Keratinocyte (primary cell): Measurements from ENCODE around the gene GNAT2. TPM values are rescaled to one million over a fixed set of nuclear protein-coding genes. Genes with fewer than 3 reads are reported as not detected.

Experiments
- DNase-seq: peaks from one replicate; pipeline ENCODE4 v3.0.0-alpha.2; 2011; ENCODE audit warnings: low read depth, missing footprints, low spot score
- FAIRE-seq: peaks from 2 replicates; lab custom pipeline; 2011; peaks lifted over from hg19 to GRCh38; lab: Jason Lieb, UNC
- H2AFZ ChIP-seq: 2 replicates; pipeline ENCODE4 v1.6.0; 2012; ENCODE audit warnings: low read length, control low read depth, inconsistent platforms; ENCODE audit not compliant: control insufficient read depth
- H3K27ac ChIP-seq: 2 replicates; pipeline ENCODE4 v1.5.1; 2011; ENCODE audit warnings: low read length; ENCODE audit not compliant: control insufficient read depth, insufficient read depth
- H3K27me3 ChIP-seq: 3 replicates; pipeline ENCODE4 v1.6.0; 2011; ENCODE audit warnings: low read length; ENCODE audit not compliant: control insufficient read depth, insufficient read depth; ENCODE audit errors: extremely low read depth
- H3K36me3 ChIP-seq, 2 experiments: 2 replicates in 1 of 2; 3 replicates in 1 of 2; pipeline ENCODE4 v1.5.1; 2011; ENCODE audit warnings: low read length in 2 of 2, mild to moderate bottlenecking in 1 of 2; ENCODE audit not compliant: control insufficient read depth in 2 of 2, insufficient read depth in 2 of 2; ENCODE audit errors: extremely low read depth in 1 of 2
- H3K4me1 ChIP-seq: 3 replicates; pipeline ENCODE4 v1.5.1; 2011; ENCODE audit warnings: low read length; ENCODE audit not compliant: control insufficient read depth, insufficient read depth; ENCODE audit errors: extremely low read depth
- H3K4me2 ChIP-seq: 3 replicates; pipeline ENCODE4 v1.6.0; 2011; ENCODE audit warnings: low read depth, low read length; ENCODE audit not compliant: control insufficient read depth, insufficient read depth; ENCODE audit errors: extremely low read depth
- H3K4me3 ChIP-seq, 3 experiments: fragments of 200-600 bp in 1 of 3; sonication (generic) in 1 of 3; 2 replicates in 2 of 3; 3 replicates in 1 of 3; pipeline ENCODE4 v1.5.1; 2011 to 2016; ENCODE audit warnings: low read length in 3 of 3, mild to moderate bottlenecking in 3 of 3, control low read depth in 2 of 3, inconsistent platforms in 1 of 3, low read depth in 1 of 3, mixed read lengths in 1 of 3, mixed run types in 1 of 3, moderate library complexity in 1 of 3; ENCODE audit not compliant: control insufficient read depth in 2 of 3, insufficient read depth in 2 of 3; ENCODE audit errors: extremely low read depth in 1 of 3
- H3K79me2 ChIP-seq: 2 replicates; pipeline ENCODE4 v1.6.0; 2012; ENCODE audit warnings: low read length; ENCODE audit not compliant: control insufficient read depth, insufficient read depth
- H3K9ac ChIP-seq: 3 replicates; pipeline ENCODE4 v1.6.0; 2011; ENCODE audit warnings: low read length; ENCODE audit not compliant: control insufficient read depth, insufficient read depth; ENCODE audit errors: extremely low read depth
- H3K9me1 ChIP-seq: 3 replicates; pipeline ENCODE4 v1.6.0; 2011; ENCODE audit warnings: low read length; ENCODE audit not compliant: control insufficient read depth, insufficient read depth; ENCODE audit errors: extremely low read depth
- H3K9me3 ChIP-seq: 2 replicates; pipeline ENCODE4 v1.5.1; 2012; ENCODE audit warnings: low read depth, low read length; ENCODE audit not compliant: control insufficient read depth
- H4K20me1 ChIP-seq: 3 replicates; pipeline ENCODE4 v1.6.0; 2011; ENCODE audit warnings: low read length; ENCODE audit not compliant: control insufficient read depth, insufficient read depth; ENCODE audit errors: extremely low read depth
- EZH2 ChIP-seq: IDR thresholded peaks from one replicate; pipeline ENCODE4 v1.6.1; 2012; ENCODE audit warnings: inconsistent platforms, mild to moderate bottlenecking, low read length, moderate library complexity
- dilution Hi-C: fragments of 300-500 bp; cut with MboI; formaldehyde crosslinking; loops from one replicate; pipeline ENCODE4 v1.7.0; 2020; ENCODE audit warnings: low sequenced_read_pairs; ENCODE audit not compliant: extremely low pct_ligation_motif_present
- polyA plus RNA-seq, 5 experiments: library from polyadenylated mRNA; depleted of rRNA in 3 of 5; stranded (reverse) in 3 of 5; stranded (forward) in 1 of 5; unstranded in 1 of 5; fragments of >200 nt; gene quantifications; 1 replicate in 1 of 5; 2 replicates in 3 of 5; 3 replicates in 1 of 5; pipeline versions ENCODE4 v1.2.1 to v1.2.3, GENCODE V29; 2011 to 2012; ENCODE audit warnings: missing spikeins in 2 of 5, low read depth in 1 of 5, low replicate concordance in 1 of 5
- TF ChIP-seq, protein P1 (sequence below), 3 experiments: IDR thresholded peaks in 1 of 3; conservative IDR thresholded peaks in 1 of 3; optimal IDR thresholded peaks in 1 of 3; 2 replicates in 2 of 3; 3 replicates in 1 of 3; pipeline versions ENCODE3 to v1.5.1; 2011; ENCODE audit warnings: low read length in 3 of 3, mild to moderate bottlenecking in 3 of 3, moderate library complexity in 2 of 3, control low read depth in 1 of 3, inconsistent platforms in 1 of 3; ENCODE audit not compliant: insufficient read depth in 2 of 3; ENCODE audit errors: extremely low read depth in 1 of 3

Gene GNAT2
- polyA plus RNA-seq, 1 donor (not counting 4 experiments of a cell fraction or from before 2014, with no cell fraction given) = 0.17 TPM

DNA sequence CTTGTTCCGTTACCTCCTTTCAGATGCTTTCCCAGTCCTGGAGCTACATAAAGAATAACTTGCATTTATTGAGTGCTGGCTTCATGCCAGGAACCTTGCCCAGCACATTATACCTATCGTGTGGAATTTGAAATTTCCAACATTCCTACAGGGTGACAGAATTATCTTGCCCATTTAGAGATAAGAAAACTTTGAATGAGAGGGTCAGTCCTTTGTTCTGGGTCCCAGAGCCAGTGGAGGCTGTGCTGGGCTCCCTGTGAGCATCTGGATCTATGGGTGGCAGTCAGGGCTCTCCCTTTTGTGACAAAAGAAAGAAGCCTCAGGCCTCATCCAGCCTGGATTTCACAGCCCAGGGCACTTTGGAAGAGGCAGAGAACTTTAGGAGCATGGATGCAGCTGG lies 39.7 kb upstream of the GNAT2 start:
- Histone ChIP-seq H3K9me1 (no peaks in the 10 kb centered on the region), H3K27me3 (no peaks in the 10 kb centered on the region), H2AFZ (no peak overlapping the region), H3K4me3 (no peak overlapping the region), H3K79me2 (no peaks in the 10 kb centered on the region), H3K4me2 (no peak overlapping the region), H3K36me3 (no peaks in the 10 kb centered on the region), H3K27ac (no peak overlapping the region), H3K4me1 (peaks cover 7% of the 10 kb centered on the region), H4K20me1 (no peaks in the 10 kb centered on the region), H3K9ac (no peak overlapping the region), H3K9me3 (no peaks in the 10 kb centered on the region)
- no peak for TF ChIP-seq EZH2
- TF ChIP-seq, protein P1, sequence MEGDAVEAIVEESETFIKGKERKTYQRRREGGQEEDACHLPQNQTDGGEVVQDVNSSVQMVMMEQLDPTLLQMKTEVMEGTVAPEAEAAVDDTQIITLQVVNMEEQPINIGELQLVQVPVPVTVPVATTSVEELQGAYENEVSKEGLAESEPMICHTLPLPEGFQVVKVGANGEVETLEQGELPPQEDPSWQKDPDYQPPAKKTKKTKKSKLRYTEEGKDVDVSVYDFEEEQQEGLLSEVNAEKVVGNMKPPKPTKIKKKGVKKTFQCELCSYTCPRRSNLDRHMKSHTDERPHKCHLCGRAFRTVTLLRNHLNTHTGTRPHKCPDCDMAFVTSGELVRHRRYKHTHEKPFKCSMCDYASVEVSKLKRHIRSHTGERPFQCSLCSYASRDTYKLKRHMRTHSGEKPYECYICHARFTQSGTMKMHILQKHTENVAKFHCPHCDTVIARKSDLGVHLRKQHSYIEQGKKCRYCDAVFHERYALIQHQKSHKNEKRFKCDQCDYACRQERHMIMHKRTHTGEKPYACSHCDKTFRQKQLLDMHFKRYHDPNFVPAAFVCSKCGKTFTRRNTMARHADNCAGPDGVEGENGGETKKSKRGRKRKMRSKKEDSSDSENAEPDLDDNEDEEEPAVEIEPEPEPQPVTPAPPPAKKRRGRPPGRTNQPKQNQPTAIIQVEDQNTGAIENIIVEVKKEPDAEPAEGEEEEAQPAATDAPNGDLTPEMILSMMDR (optimal IDR thresholded peaks at IDR 0.05 in 1 of 3, IDR thresholded peaks at IDR 0.05 in 1 of 3, conservative IDR thresholded peaks at IDR 0.05 in 1 of 3; ENCODE audit: extremely low read depth in 1 of 3, insufficient read depth in 2 of 3, low read length in 3 of 3) = no peak
- no peak for DNase-seq
- dilution Hi-C loops = no loop called here
- FAIRE-seq = no peak

DNA sequence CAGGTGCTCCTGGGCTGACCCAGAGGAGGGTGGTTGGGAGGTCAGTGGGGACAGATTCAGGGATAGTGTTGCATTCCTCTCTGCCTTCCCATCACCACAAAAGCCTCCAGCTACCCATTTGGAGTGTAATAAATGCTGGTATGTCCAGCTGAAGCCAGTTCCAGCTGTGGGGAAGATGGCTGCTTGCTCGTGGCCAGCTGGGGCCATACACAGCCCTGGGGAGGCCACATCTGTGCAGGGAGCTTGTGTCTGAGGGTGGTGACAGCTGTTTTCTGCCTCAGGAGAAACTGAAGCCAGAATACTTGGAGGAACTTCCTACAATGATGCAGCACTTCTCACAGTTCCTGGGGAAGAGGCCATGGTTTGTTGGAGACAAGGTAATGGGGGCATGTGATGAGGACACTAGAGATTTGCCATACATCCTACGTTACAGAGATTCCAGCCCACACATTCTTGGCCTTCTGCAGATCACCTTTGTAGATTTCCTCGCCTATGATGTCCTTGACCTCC lies 39.2 kb upstream of the GNAT2 start:
- no peaks in the 10 kb centered on the region for H3K79me2 ChIP-seq
- no peak overlapping the region for H2AFZ ChIP-seq
- no peaks in the 10 kb centered on the region for H3K9me1 ChIP-seq
- H3K4me2 ChIP-seq = no peak overlapping the region
- FAIRE-seq (no peak), DNase-seq (no peak)
- TF ChIP-seq EZH2 = no peak
- TF ChIP-seq, protein P1 (optimal IDR thresholded peaks at IDR 0.05 in 1 of 3, IDR thresholded peaks at IDR 0.05 in 1 of 3, conservative IDR thresholded peaks at IDR 0.05 in 1 of 3; ENCODE audit: extremely low read depth in 1 of 3, insufficient read depth in 2 of 3, low read length in 3 of 3) = no peak
- dilution Hi-C loops = no loop called here
- no peak overlapping the region for H3K9ac ChIP-seq
- no peak overlapping the region for H3K4me3 ChIP-seq
- no peaks in the 10 kb centered on the region for H3K9me3 ChIP-seq
- H3K36me3 ChIP-seq = no peaks in the 10 kb centered on the region
- H3K4me1 ChIP-seq = peaks cover 7% of the 10 kb centered on the region
- H3K27me3 ChIP-seq = no peaks in the 10 kb centered on the region
- H4K20me1 ChIP-seq = no peaks in the 10 kb centered on the region
- no peak overlapping the region for H3K27ac ChIP-seq
